Activated naive CD4-positive, alpha-beta T cell treated with Interleukin-2 at 50 U/mL for 16 hours (primary cell): ENCODE results near the gene EXOSC5.
"Not testable (repeated sequence)": the region's sequence is repeated elsewhere in the genome, so short reads cannot be mapped to it uniquely, and the experiment has no call there.

Source experiments
- DNase-seq: peaks from one replicate; pipeline ENCODE4 v3.0.0-alpha.2; 2020

Gene EXOSC5

GRCh38 chr19:41426116-41426841 is 29.1 kb upstream of the EXOSC5 start:
- no peak for DNase-seq

GRCh38 chr19:41425174-41426115 is 28.3 kb upstream of the EXOSC5 start:
- no peak for DNase-seq

GRCh38 chr19:41424335-41425173 is 27.4 kb upstream of the EXOSC5 start:
- DNase-seq: no peak

GRCh38 chr19:41422955-41423354 is 25.8 kb upstream of the EXOSC5 start:
- no peak for DNase-seq

GRCh38 chr19:41422456-41422855 is 25.3 kb upstream of the EXOSC5 start:
- DNase-seq: no peak

- no peak for DNase-seq
Observed at GRCh38 chr19:41421973-41422372, 24.8 kb upstream of the EXOSC5 start.

GRCh38 chr19:41421314-41421713 is 24.2 kb upstream of the EXOSC5 start:
- no peak for DNase-seq

- no peak for DNase-seq
Observed at GRCh38 chr19:41420101-41420880, 23.1 kb upstream of the EXOSC5 start.

- DNase-seq: no peak
Observed at GRCh38 chr19:41416194-41416674, 19.1 kb upstream of the EXOSC5 start.

GRCh38 chr19:41415154-41415571 is 18.0 kb upstream of the EXOSC5 start:
- no peak for DNase-seq

GRCh38 chr19:41414461-41414860 is 17.3 kb upstream of the EXOSC5 start:
- DNase-seq: no peak

- DNase-seq: no peak
Observed at GRCh38 chr19:41413947-41414346, 16.8 kb upstream of the EXOSC5 start.

GRCh38 chr19:41412953-41413352 is 15.8 kb upstream of the EXOSC5 start:
- DNase-seq: no peak

- no peak for DNase-seq
Observed at GRCh38 chr19:41411968-41412265, 14.8 kb upstream of the EXOSC5 start.

GRCh38 chr19:41411100-41411967 is 14.2 kb upstream of the EXOSC5 start:
- DNase-seq: no peak

- DNase-seq: no peak
Observed at GRCh38 chr19:41410336-41411054, 13.3 kb upstream of the EXOSC5 start.

- DNase-seq: no peak
Observed at GRCh38 chr19:41409288-41409687, 12.1 kb upstream of the EXOSC5 start.

- DNase-seq: not testable (repeated sequence)
Observed at GRCh38 chr19:41408846-41409245, 11.7 kb upstream of the EXOSC5 start.

- DNase-seq: no peak
Observed at GRCh38 chr19:41408256-41408655, 11.1 kb upstream of the EXOSC5 start.

- DNase-seq: no peak
Observed at GRCh38 chr19:41407271-41407670, 10.1 kb upstream of the EXOSC5 start.

GRCh38 chr19:41405776-41406175 is 8.6 kb upstream of the EXOSC5 start:
- DNase-seq: no peak
